Panc1 (cell line): ENCODE measurements around the gene CACNG7. TPM values are rescaled to one million over a fixed set of nuclear protein-coding genes. Genes with fewer than 3 reads are reported as not detected.
A peak's percentile ranks its signal among the peaks of the same experiment; 100 is the strongest.

ENCODE experiments used
- ATAC-seq: fragments of 200-7000 bp; cut with Tn5 transposase; 2 replicates; pipeline ENCODE4 v1.9.1; 2020; ENCODE audit warnings: mild to moderate bottlenecking, moderate library complexity
- BruUV-seq: library from RNA; stranded (reverse); fragments of 400-500 nt; replicated peaks from 2 replicates; lab custom pipeline; 2021; lab: Mats Ljungman, UMichigan
- CTCF ChIA-PET: fragments of 300-600 bp; sonication (Branson Sonifier 250); formaldehyde crosslinking; loops from one replicate; lab custom pipeline; 2022; ENCODE audit warnings: antibody characterized with exemption; lab: Charles Lee
- POLR2A ChIA-PET: fragments of 300-600 bp; sonication (Branson Sonifier 250); formaldehyde crosslinking; loops from one replicate; lab custom pipeline; 2022; ENCODE audit warnings: antibody characterized with exemption; lab: Charles Lee
- DNase-seq: peaks from one replicate; pipeline ENCODE4 v3.0.0-alpha.2; 2010; ENCODE audit warnings: low read depth, low spot score
- H3K27ac ChIP-seq: 2 replicates; pipeline ENCODE4 v1.5.1; 2011; ENCODE audit warnings: mild to moderate bottlenecking, low read length, inconsistent platforms
- H3K27me3 ChIP-seq: fragments of 200-500 bp; sonication (Bioruptor generic); 2 replicates; pipeline ENCODE4 v1.6.0; 2014; ENCODE audit warnings: low read length, inconsistent platforms; ENCODE audit not compliant: control insufficient read depth, insufficient read depth
- H3K36me3 ChIP-seq: fragments of 200-500 bp; sonication (Bioruptor generic); 2 replicates; pipeline ENCODE4 v1.5.1; 2014; ENCODE audit warnings: inconsistent platforms, mild to moderate bottlenecking, low read length, moderate library complexity; ENCODE audit not compliant: control insufficient read depth, insufficient read depth
- H3K4me1 ChIP-seq: 2 replicates; pipeline ENCODE4 v1.5.1; 2011; ENCODE audit warnings: inconsistent platforms, mild to moderate bottlenecking, low read length, moderate library complexity; ENCODE audit not compliant: control insufficient read depth, insufficient read depth
- H3K4me3 ChIP-seq, 2 experiments: 2 replicates each; pipeline ENCODE4 v1.5.1; 2011 to 2012; ENCODE audit warnings: low read depth in 2 of 2, low read length in 2 of 2, mild to moderate bottlenecking in 2 of 2, inconsistent platforms in 1 of 2, moderate library complexity in 1 of 2
- H3K9me3 ChIP-seq: fragments of 200-500 bp; sonication (Bioruptor generic); 2 replicates; pipeline ENCODE4 v1.5.1; 2014; ENCODE audit warnings: low read depth, mild to moderate bottlenecking, inconsistent platforms, low read length, moderate library complexity; ENCODE audit not compliant: control insufficient read depth, insufficient read depth
- POLR2AphosphoS5 ChIP-seq: IDR thresholded peaks from 2 replicates; pipeline ENCODE4 v1.6.1; 2012; ENCODE audit warnings: mild to moderate bottlenecking, low read depth, low read length, moderate library complexity
- SIN3A ChIP-seq: IDR thresholded peaks from 2 replicates; pipeline ENCODE4 v1.6.1; 2012; ENCODE audit warnings: low read depth, mild to moderate bottlenecking, low read length, moderate library complexity, borderline replicate concordance; ENCODE audit not compliant: insufficient read depth
- TCF7L2 ChIP-seq: IDR thresholded peaks from 2 replicates; pipeline ENCODE4 v1.6.1; 2011; ENCODE audit warnings: mild to moderate bottlenecking, low read depth, low read length, inconsistent platforms
- in situ Hi-C: cut with HindIII; loops from 2 replicates; pipeline ENCODE4 v1.10.0; 2016; ENCODE audit warnings: low sequenced_read_pairs, low pct_unique_long_range_greater_than_20kb
- intact Hi-C: fragments of 100-400 bp; cut with micrococcal nuclease; formaldehyde crosslinking; loops from one replicate; pipeline ENCODE4 v1.10.0; 2022; ENCODE audit not compliant: unreplicated experiment
- total RNA-seq: library from RNA; stranded (reverse); gene quantifications from one replicate; pipeline ENCODE4 v1.2.1, GENCODE V29; 2021; ENCODE audit not compliant: unreplicated experiment
- TF ChIP-seq, protein P1 (sequence below): fragments of 450-650 bp; IDR thresholded peaks from 2 replicates; pipeline ENCODE4 v1.5.1; 2017; ENCODE audit warnings: mild to moderate bottlenecking
- TF ChIP-seq, protein P2 (sequence below), 2 experiments: IDR thresholded peaks; 2 replicates each; pipeline ENCODE4 v1.6.1; 2011 to 2012; ENCODE audit warnings: low read depth in 2 of 2, control low read depth in 1 of 2, low read length in 1 of 2, mild to moderate bottlenecking in 1 of 2, moderate library complexity in 1 of 2; ENCODE audit not compliant: insufficient read depth in 1 of 2

Gene CACNG7
- total RNA-seq, 1 experiment from 2014 or later: 7.7 TPM

DNA sequence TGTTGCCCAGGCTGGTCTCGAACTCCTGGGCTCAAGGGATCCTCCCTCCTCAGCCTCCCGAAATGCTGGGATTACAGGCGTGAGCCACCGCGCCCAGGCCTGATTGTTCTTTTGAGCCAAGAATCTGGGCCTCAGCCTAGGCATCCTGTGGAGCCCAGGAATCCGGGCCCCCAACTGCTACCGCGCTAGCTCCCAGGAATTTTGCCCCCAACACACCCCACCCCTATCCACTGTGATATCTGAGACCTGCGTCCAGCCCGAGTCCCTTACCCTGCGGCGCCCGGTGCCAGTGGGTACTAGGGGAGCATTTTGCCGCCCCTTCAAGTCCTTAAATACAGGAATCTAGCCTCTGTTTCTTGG, 42.2 kb upstream of the CACNG7 start:
- ChIA-PET CTCF (interaction anchor here (0.8 kb wide), 1 partner anchor 163 kb away, joined by 3 read pairs; no protein-coding TSS in a partner anchor), POLR2A (interaction anchor here (0.5 to 2.5 kb wide), 7 partner anchors 10 to 306 kb away, joined by 3 to 16 read pairs (median 4); partner anchors contain the start of gene TMC4)
- Histone ChIP-seq H3K36me3 (no peaks in the 10 kb centered on the region; the same call in 1 of the 2 replicates), H3K9me3 (no peaks in the 10 kb centered on the region), H3K27ac (peak overlapping the region; percentile 93), H3K27me3 (no peaks in the 10 kb centered on the region), H3K4me1 (peaks cover 39% of the 10 kb centered on the region), H3K4me3 (peak overlapping the region; percentile 80 to 95)
- no TSS peak for BruUV-seq
- DNase-seq: no peak
- TF ChIP-seq, protein P1, sequence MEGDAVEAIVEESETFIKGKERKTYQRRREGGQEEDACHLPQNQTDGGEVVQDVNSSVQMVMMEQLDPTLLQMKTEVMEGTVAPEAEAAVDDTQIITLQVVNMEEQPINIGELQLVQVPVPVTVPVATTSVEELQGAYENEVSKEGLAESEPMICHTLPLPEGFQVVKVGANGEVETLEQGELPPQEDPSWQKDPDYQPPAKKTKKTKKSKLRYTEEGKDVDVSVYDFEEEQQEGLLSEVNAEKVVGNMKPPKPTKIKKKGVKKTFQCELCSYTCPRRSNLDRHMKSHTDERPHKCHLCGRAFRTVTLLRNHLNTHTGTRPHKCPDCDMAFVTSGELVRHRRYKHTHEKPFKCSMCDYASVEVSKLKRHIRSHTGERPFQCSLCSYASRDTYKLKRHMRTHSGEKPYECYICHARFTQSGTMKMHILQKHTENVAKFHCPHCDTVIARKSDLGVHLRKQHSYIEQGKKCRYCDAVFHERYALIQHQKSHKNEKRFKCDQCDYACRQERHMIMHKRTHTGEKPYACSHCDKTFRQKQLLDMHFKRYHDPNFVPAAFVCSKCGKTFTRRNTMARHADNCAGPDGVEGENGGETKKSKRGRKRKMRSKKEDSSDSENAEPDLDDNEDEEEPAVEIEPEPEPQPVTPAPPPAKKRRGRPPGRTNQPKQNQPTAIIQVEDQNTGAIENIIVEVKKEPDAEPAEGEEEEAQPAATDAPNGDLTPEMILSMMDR: no peak
- no peak for TF ChIP-seq TCF7L2
- TF ChIP-seq, protein P2, sequence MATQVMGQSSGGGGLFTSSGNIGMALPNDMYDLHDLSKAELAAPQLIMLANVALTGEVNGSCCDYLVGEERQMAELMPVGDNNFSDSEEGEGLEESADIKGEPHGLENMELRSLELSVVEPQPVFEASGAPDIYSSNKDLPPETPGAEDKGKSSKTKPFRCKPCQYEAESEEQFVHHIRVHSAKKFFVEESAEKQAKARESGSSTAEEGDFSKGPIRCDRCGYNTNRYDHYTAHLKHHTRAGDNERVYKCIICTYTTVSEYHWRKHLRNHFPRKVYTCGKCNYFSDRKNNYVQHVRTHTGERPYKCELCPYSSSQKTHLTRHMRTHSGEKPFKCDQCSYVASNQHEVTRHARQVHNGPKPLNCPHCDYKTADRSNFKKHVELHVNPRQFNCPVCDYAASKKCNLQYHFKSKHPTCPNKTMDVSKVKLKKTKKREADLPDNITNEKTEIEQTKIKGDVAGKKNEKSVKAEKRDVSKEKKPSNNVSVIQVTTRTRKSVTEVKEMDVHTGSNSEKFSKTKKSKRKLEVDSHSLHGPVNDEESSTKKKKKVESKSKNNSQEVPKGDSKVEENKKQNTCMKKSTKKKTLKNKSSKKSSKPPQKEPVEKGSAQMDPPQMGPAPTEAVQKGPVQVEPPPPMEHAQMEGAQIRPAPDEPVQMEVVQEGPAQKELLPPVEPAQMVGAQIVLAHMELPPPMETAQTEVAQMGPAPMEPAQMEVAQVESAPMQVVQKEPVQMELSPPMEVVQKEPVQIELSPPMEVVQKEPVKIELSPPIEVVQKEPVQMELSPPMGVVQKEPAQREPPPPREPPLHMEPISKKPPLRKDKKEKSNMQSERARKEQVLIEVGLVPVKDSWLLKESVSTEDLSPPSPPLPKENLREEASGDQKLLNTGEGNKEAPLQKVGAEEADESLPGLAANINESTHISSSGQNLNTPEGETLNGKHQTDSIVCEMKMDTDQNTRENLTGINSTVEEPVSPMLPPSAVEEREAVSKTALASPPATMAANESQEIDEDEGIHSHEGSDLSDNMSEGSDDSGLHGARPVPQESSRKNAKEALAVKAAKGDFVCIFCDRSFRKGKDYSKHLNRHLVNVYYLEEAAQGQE (IDR thresholded peaks at IDR 0.05; ENCODE audit: insufficient read depth in 1 of 2, low read depth in 2 of 2, low read length in 1 of 2): no peak
- no peak for TF ChIP-seq POLR2AphosphoS5
- TF ChIP-seq SIN3A: no peak
- ATAC-seq: no peak
- intact Hi-C loops: no loop called here
- in situ Hi-C loops: no loop called here

GRCh38 chr19:53867225-53868090, 41.6 kb upstream of the CACNG7 start, which contains the start of gene MYADM:
MYADM (plus strand) TSS chr19:53867883; CDS start chr19:53873530, 5,647 bp downstream.
- peak; percentile 95 for DNase-seq
- in situ Hi-C loops (no loop called here), intact Hi-C loops (no loop called here)
- peak; percentile 70 for ATAC-seq
- H3K27ac ChIP-seq: peak within 1 kb of the TSS; percentile 96
- H3K4me3 ChIP-seq: peak within 1 kb of the TSS; percentile 95 to 96
- H3K27me3 ChIP-seq: no peaks in the 10 kb centered on the region
- H3K4me1 ChIP-seq: peaks cover 39% of the 10 kb centered on the region
- TF ChIP-seq, protein P1: no peak
- peak; percentile 92 for TF ChIP-seq POLR2AphosphoS5
- no peak for TF ChIP-seq TCF7L2
- peak; percentile 96; the same call in 1 of the 2 replicates for TF ChIP-seq SIN3A
- TF ChIP-seq, protein P2 (IDR thresholded peaks at IDR 0.05; ENCODE audit: insufficient read depth in 1 of 2, low read depth in 2 of 2, low read length in 1 of 2): 0 out of 4 replicates have a peak, but pooled peaks of 1 of the 2 experiments have one; percentile 58
- ChIA-PET CTCF (interaction anchor here (0.8 kb wide), 1 partner anchor 162 kb away, joined by 3 read pairs; no protein-coding TSS in a partner anchor), POLR2A (interaction anchor here (0.5 to 2.5 kb wide), 9 partner anchors 9 to 305 kb away, joined by 3 to 16 read pairs (median 4); partner anchors contain the start of gene TMC4)
- no peaks in the 10 kb centered on the region; the same call in 1 of the 2 replicates for H3K36me3 ChIP-seq
- H3K9me3 ChIP-seq: no peaks in the 10 kb centered on the region
- BruUV-seq: TSS peak; percentile 92
